Muscle of arm (tissue), 12 donors: ENCODE measurements around the gene ATRX. TPM values are rescaled to one million over a fixed set of nuclear protein-coding genes. Genes with fewer than 3 reads are reported as not detected.
"Not testable (repeated sequence)": the region's sequence is repeated elsewhere in the genome, so short reads cannot be mapped to it uniquely, and the experiment has no call there.

Experiments
- DNase-seq: peaks from one replicate; pipeline ENCODE4 v3.0.0-alpha.2; 2013
- polyA plus RNA-seq, 12 donors: library from polyadenylated mRNA; unstranded; fragments of 120-200 nt; gene quantifications; one replicate each; pipeline ENCODE4 v1.2.1, GENCODE V29; 2013; ENCODE audit not compliant: insufficient read length in 12 of 12

The ATRX gene
- polyA plus RNA-seq, 12 donors, result 48.2 to 306 (median 59.9) TPM

GRCh38 chrX:77740376-77740905 lies 45.6 kb downstream of the ATRX start:
- DNase-seq, result no peak

GRCh38 chrX:77733342-77733741 lies 52.7 kb downstream of the ATRX start:
- DNase-seq, result no peak

- no peak for DNase-seq
These were observed 54.1 kb downstream of the ATRX start for GRCh38 chrX:77731821-77732419.

GRCh38 chrX:77726095-77726494 lies 59.9 kb downstream of the ATRX start:
- DNase-seq, result not testable (repeated sequence)

GRCh38 chrX:77723681-77724080 lies 62.3 kb downstream of the ATRX start:
- no peak for DNase-seq

- no peak for DNase-seq
These were observed 66.6 kb downstream of the ATRX start for GRCh38 chrX:77719388-77719787.

GRCh38 chrX:77704881-77705280 lies 81.1 kb downstream of the ATRX start:
- no peak for DNase-seq

- no peak for DNase-seq
These were observed 87.8 kb downstream of the ATRX start for GRCh38 chrX:77698242-77698641.

GRCh38 chrX:77694491-77694890 lies 91.5 kb downstream of the ATRX start:
- DNase-seq, result no peak

GRCh38 chrX:77693594-77693993 lies 92.4 kb downstream of the ATRX start:
- DNase-seq, result no peak

- no peak for DNase-seq
These were observed 94.1 kb downstream of the ATRX start for GRCh38 chrX:77691916-77692315.

GRCh38 chrX:77689376-77689775 lies 96.6 kb downstream of the ATRX start:
- DNase-seq, result no peak

- DNase-seq, result not testable (repeated sequence)
These were observed 100.3 kb downstream of the ATRX start for GRCh38 chrX:77685683-77686082.

GRCh38 chrX:77679144-77679543 lies 106.9 kb downstream of the ATRX start:
- DNase-seq, result no peak

- DNase-seq, result no peak
These were observed 110.0 kb downstream of the ATRX start for GRCh38 chrX:77675986-77676385.

GRCh38 chrX:77668391-77669237 lies 117.4 kb downstream of the ATRX start:
- DNase-seq, result no peak

GRCh38 chrX:77658886-77659285 lies 127.1 kb downstream of the ATRX start:
- DNase-seq, result no peak

- DNase-seq, result no peak
These were observed 133.9 kb downstream of the ATRX start for GRCh38 chrX:77652095-77652494.

GRCh38 chrX:77640702-77641101 lies 145.3 kb downstream of the ATRX start:
- DNase-seq, result no peak

- no peak for DNase-seq
These were observed 146.2 kb downstream of the ATRX start for GRCh38 chrX:77639820-77640219.

- DNase-seq, result no peak
These were observed 147.6 kb downstream of the ATRX start for GRCh38 chrX:77638397-77638796.

GRCh38 chrX:77635373-77635772 lies 150.6 kb downstream of the ATRX start:
- no peak for DNase-seq
